K562 (cell line): ENCODE data around the gene ADI1. TPM values are rescaled to one million over a fixed set of nuclear protein-coding genes. Genes with fewer than 3 reads are reported as not detected.

Experiments
- ETV5 ChIP-seq: sonication (generic); formaldehyde crosslinking; IDR thresholded peaks from 2 replicates; pipeline ENCODE4 v1.4.0; 2020; ENCODE audit warnings: low read depth, mild to moderate bottlenecking, missing genetic modification reagents
- HMG20B ChIP-seq: fragments of 250-450 bp; sonication (Bioruptor Pico); IDR thresholded peaks from 2 replicates; pipeline ENCODE4 v1.5.0; 2021; ENCODE audit warnings: mild to moderate bottlenecking
- MAZ ChIP-seq, 2 experiments: fragments of 450-650 bp in 1 of 2; sonication (generic) in 1 of 2; formaldehyde crosslinking; IDR thresholded peaks in 1 of 2; conservative IDR thresholded peaks in 1 of 2; 2 replicates each; pipeline versions ENCODE4 v1.4.0 to v1.5.0; 2020; ENCODE audit warnings: mild to moderate bottlenecking in 1 of 2, missing genetic modification reagents in 1 of 2
- POLR2H ChIP-seq: IDR thresholded peaks from 2 replicates; pipeline ENCODE4 v1.6.1; 2016; ENCODE audit warnings: missing genetic modification characterization, low read depth, mild to moderate bottlenecking, control low read depth, missing compliant biosample characterization, moderate library complexity
- PTBP1 ChIP-seq: fragments of 200-400 bp; formaldehyde crosslinking; IDR thresholded peaks from 2 replicates; pipeline ENCODE4 v1.6.1; 2017; ENCODE audit warnings: low read depth, low read length
- RFX1 ChIP-seq: fragments of 450-650 bp; IDR thresholded peaks from 2 replicates; pipeline ENCODE4 v1.6.1; 2016; ENCODE audit warnings: mild to moderate bottlenecking, moderate library complexity
- SIN3A ChIP-seq, 2 experiments: fragments of 150-350 bp in 1 of 2; IDR thresholded peaks; 2 replicates each; pipeline ENCODE4 v1.6.1; 2011 to 2016; ENCODE audit warnings: borderline replicate concordance in 2 of 2, low read depth in 2 of 2, low read length in 2 of 2, mild to moderate bottlenecking in 2 of 2, moderate library complexity in 2 of 2; ENCODE audit not compliant: control insufficient read depth in 1 of 2
- TRIM24 ChIP-seq, 2 experiments: fragments of 450-650 bp; IDR thresholded peaks; 2 replicates each; pipeline ENCODE4 v1.6.1; 2016
- YBX1 ChIP-seq: fragments of 450-650 bp; IDR thresholded peaks from 2 replicates; pipeline ENCODE4 v1.7.1; 2016; ENCODE audit warnings: mild to moderate bottlenecking
- ZC3H4 ChIP-seq: sonication (generic); formaldehyde crosslinking; IDR thresholded peaks from 2 replicates; pipeline ENCODE4 v1.9.0; 2021; ENCODE audit warnings: missing genetic modification reagents, borderline replicate concordance
- ZFP36 ChIP-seq: fragments of 150-350 bp; IDR thresholded peaks from 2 replicates; pipeline ENCODE4 v1.6.1; 2018; ENCODE audit warnings: low read length, low read depth; ENCODE audit not compliant: partially characterized antibody
- ZNF197 ChIP-seq: fragments of 200-800 bp; sonication (Bioruptor generic); IDR thresholded peaks from 2 replicates; pipeline ENCODE4 v1.6.1; 2016; ENCODE audit warnings: low read depth, missing genetic modification characterization, missing compliant biosample characterization
- ZNF561 ChIP-seq: fragments of 450-650 bp; formaldehyde crosslinking; conservative IDR thresholded peaks from 2 replicates; pipeline ENCODE4 v1.4.0; 2020; ENCODE audit warnings: mild to moderate bottlenecking, moderate library complexity
- polyA plus RNA-seq, 8 experiments: library from polyadenylated mRNA; depleted of rRNA in 4 of 8; stranded (reverse) in 5 of 8; unstranded in 3 of 8; fragments of >200 nt; fragmentation: Nextera tagmentation in 2 of 8; fragmentation: Illumina TruSeq in 1 of 8; extraction: Ambion mirVana in 2 of 8; extraction: Trizol in 1 of 8; gene quantifications; 2 replicates each; pipeline versions ENCODE4 v1.2.1 to v1.2.3, GENCODE V29; 2011 to 2014; ENCODE audit warnings: inconsistent platforms in 1 of 8, missing spikeins in 1 of 8
- total RNA-seq, 7 experiments: library from RNA; depleted of rRNA in 6 of 7; stranded (reverse); fragments of >200 nt in 6 of 7; fragmentation: Illumina TruSeq in 2 of 7; extraction: Trizol in 2 of 7; gene quantifications; 2 replicates each; pipeline versions ENCODE4 v1.2.1 to v1.2.3, GENCODE V29; 2011 to 2021; ENCODE audit warnings: low replicate concordance in 1 of 7
- TF ChIP-seq, protein P1 (sequence below): fragments of 450-650 bp; IDR thresholded peaks from 2 replicates; pipeline ENCODE4 v1.7.0; 2016; ENCODE audit warnings: borderline replicate concordance
- TF ChIP-seq, protein P2 (sequence below): sonication (generic); formaldehyde crosslinking; IDR thresholded peaks from 2 replicates; pipeline ENCODE4 v1.8.0; 2022; ENCODE audit warnings: missing genetic modification reagents, mild to moderate bottlenecking, moderate library complexity, borderline replicate concordance
- TF ChIP-seq, protein P3 (sequence below): fragments of 450-650 bp; IDR thresholded peaks from 2 replicates; pipeline ENCODE4 v1.6.1; 2016
- TF ChIP-seq, protein P4 (sequence below): fragments of 250-450 bp; sonication (Bioruptor Pico); IDR thresholded peaks from 2 replicates; pipeline ENCODE4 v1.4.0; 2020; ENCODE audit warnings: mild to moderate bottlenecking, moderate library complexity, borderline replicate concordance
- TF ChIP-seq, protein P5 (sequence below): sonication (generic); formaldehyde crosslinking; IDR thresholded peaks from 2 replicates; pipeline ENCODE4 v1.5.0; 2020; ENCODE audit warnings: missing genetic modification reagents

ADI1 gene
- total and polyA plus RNA-seq, 9 of the 15 experiments (the other 6 are each of a cell fraction or from before 2014, with no cell fraction given), result 6.1 to 51.0 (median 27.1) TPM

DNA sequence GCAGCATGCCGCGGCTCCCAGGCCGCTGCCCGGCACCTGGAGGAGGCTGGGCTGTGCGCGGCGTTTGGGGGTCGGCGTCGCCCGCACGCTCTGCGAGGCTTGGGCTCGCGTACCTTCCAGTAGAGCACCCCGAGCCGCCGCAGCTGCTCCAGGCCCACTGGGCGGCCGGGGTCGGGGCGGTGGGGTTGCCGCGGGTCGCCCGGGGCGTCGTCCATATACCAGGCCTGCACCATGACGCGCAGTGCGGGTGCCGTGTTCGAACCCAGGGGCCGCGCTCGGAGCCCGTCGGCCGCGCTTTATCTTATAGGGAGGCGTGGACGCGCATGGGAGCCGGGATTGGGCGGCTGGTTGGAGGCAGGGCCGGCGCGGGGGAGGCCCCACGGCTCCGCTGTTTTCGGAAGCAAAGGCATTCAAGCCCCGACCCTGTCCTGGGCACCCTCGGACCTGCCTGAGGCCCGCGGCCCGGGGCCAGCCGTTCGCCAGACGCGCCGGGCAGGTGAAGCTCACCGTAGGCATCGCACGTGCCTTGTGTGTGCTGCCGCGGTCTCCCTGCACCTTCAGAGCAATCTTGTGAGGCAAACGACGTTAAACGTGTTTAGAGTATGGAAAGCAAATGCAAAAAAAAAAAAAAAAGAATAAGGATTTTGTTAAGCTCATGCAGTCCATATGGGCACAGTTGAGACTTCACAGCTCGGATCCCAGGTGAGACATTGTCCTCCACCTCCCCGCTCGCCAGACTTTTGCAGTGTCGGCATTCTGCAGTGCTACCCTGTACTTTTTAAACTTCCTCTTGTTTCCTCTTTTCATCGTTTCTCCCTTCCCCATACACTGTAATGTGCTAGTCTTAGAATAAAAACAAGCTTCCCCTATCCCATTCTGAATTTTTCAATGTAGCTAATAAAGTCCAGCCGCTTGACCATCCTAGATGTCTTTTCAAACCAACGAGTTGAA lies at the start of gene ADI1 (continued):
- TF ChIP-seq, protein P1, sequence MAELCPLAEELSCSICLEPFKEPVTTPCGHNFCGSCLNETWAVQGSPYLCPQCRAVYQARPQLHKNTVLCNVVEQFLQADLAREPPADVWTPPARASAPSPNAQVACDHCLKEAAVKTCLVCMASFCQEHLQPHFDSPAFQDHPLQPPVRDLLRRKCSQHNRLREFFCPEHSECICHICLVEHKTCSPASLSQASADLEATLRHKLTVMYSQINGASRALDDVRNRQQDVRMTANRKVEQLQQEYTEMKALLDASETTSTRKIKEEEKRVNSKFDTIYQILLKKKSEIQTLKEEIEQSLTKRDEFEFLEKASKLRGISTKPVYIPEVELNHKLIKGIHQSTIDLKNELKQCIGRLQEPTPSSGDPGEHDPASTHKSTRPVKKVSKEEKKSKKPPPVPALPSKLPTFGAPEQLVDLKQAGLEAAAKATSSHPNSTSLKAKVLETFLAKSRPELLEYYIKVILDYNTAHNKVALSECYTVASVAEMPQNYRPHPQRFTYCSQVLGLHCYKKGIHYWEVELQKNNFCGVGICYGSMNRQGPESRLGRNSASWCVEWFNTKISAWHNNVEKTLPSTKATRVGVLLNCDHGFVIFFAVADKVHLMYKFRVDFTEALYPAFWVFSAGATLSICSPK, result no peak
- TF ChIP-seq, protein P2, sequence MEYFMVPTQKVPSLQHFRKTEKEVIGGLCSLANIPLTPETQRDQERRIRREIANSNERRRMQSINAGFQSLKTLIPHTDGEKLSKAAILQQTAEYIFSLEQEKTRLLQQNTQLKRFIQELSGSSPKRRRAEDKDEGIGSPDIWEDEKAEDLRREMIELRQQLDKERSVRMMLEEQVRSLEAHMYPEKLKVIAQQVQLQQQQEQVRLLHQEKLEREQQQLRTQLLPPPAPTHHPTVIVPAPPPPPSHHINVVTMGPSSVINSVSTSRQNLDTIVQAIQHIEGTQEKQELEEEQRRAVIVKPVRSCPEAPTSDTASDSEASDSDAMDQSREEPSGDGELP (CRISPR knock-in tag), result peak; percentile 23
- TF ChIP-seq YBX1 (no peak), ZC3H4 (CRISPR knock-in tag) (no peak), HMG20B (CRISPR knock-in tag) (no peak), TRIM24 (IDR thresholded peaks at IDR 0.05) (no peak), POLR2H (tag) (peak; percentile 57; the same call in 1 of the 2 replicates), ZFP36 (no peak), ZNF197 (CRISPR knock-in tag) (no peak), PTBP1 (no peak), SIN3A (IDR thresholded peaks at IDR 0.05; ENCODE audit: borderline replicate concordance in 2 of 2, control insufficient read depth in 1 of 2, low read depth in 2 of 2, low read length in 2 of 2) (peak in 1 of 2 experiments; percentile 69; a peak in 1 of 4 replicates), RFX1 (no peak), MAZ (CRISPR knock-in tag; conservative IDR thresholded peaks at IDR 0.05 in 1 of 2, IDR thresholded peaks at IDR 0.05 in 1 of 2) (peak; percentile 41 to 79; a peak in 2 of 4 replicates), ETV5 (peak; percentile 46; the same call in 1 of the 2 replicates), ZNF561 (CRISPR knock-in tag) (no peak)
- TF ChIP-seq, protein P3, sequence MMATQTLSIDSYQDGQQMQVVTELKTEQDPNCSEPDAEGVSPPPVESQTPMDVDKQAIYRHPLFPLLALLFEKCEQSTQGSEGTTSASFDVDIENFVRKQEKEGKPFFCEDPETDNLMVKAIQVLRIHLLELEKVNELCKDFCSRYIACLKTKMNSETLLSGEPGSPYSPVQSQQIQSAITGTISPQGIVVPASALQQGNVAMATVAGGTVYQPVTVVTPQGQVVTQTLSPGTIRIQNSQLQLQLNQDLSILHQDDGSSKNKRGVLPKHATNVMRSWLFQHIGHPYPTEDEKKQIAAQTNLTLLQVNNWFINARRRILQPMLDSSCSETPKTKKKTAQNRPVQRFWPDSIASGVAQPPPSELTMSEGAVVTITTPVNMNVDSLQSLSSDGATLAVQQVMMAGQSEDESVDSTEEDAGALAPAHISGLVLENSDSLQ, result no peak
- TF ChIP-seq, protein P4, sequence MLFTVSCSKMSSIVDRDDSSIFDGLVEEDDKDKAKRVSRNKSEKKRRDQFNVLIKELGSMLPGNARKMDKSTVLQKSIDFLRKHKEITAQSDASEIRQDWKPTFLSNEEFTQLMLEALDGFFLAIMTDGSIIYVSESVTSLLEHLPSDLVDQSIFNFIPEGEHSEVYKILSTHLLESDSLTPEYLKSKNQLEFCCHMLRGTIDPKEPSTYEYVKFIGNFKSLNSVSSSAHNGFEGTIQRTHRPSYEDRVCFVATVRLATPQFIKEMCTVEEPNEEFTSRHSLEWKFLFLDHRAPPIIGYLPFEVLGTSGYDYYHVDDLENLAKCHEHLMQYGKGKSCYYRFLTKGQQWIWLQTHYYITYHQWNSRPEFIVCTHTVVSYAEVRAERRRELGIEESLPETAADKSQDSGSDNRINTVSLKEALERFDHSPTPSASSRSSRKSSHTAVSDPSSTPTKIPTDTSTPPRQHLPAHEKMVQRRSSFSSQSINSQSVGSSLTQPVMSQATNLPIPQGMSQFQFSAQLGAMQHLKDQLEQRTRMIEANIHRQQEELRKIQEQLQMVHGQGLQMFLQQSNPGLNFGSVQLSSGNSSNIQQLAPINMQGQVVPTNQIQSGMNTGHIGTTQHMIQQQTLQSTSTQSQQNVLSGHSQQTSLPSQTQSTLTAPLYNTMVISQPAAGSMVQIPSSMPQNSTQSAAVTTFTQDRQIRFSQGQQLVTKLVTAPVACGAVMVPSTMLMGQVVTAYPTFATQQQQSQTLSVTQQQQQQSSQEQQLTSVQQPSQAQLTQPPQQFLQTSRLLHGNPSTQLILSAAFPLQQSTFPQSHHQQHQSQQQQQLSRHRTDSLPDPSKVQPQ, result no peak
- TF ChIP-seq, protein P5, sequence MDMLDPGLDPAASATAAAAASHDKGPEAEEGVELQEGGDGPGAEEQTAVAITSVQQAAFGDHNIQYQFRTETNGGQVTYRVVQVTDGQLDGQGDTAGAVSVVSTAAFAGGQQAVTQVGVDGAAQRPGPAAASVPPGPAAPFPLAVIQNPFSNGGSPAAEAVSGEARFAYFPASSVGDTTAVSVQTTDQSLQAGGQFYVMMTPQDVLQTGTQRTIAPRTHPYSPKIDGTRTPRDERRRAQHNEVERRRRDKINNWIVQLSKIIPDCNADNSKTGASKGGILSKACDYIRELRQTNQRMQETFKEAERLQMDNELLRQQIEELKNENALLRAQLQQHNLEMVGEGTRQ (CRISPR knock-in tag), result no peak
